Measurements from ENCODE around the gene PROX1. TPM values are rescaled to one million over a fixed set of nuclear protein-coding genes. Genes with fewer than 3 reads are reported as not detected.
A peak's percentile ranks its signal among the peaks of the same experiment; 100 is the strongest.

Gene PROX1
- total and polyA plus RNA-seq, 9 of the 15 experiments (the other 6 are each of a cell fraction or from before 2014, with no cell fraction given) = 0.14 to 0.22 TPM; not detected in 7

DNA sequence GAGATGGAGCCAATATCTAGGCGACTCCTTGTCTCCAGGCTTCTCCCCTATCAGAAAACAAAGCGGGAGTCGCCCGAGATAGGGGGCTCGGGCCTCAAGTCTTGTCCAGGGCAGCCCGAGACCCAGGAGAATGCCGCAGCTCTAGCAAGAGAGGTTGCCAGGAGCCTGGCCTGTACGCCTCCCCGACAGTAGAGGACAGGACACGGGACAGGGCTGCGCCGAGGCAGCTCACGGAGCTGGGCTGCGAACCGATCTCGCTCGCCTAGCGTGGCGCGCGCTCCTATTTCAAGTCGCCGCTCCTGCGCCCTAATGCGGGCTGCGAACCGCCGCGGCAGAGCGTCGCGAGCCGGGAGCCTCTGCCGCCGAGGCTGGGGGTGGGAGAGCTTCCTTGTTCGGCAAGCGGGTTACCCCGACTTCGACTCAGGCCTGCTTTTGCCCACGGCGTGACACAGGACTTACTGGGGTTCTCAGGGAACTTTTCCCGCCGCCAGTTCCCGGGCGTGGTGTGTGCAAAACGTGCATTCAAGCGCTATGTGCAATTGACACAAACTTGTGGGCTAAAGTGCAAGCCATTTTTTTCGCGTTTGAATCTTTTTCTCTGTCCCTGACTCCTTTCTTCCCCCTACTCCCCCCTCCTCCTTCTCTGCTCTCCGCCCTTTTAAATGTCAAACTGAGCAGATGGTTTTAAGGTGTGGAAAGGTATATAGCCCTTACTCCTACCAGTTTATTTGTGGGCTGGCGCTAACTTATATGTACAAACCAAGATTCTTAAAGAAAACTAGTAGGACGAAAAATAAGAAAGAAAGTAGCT lies 2.4 kb upstream of the PROX1 start:
- peak; percentile 31; the same call in 1 of the 3 replicates for ATAC-seq
- H3K79me2 ChIP-seq (ENCODE audit: control insufficient read depth, insufficient read depth, low read length) = no peaks in the 10 kb centered on the region
- H2AFZ ChIP-seq (ENCODE audit: low read depth, low read length) = no peak overlapping the region
- no peaks in the 10 kb centered on the region for H3K9me1 ChIP-seq (ENCODE audit: control insufficient read depth, insufficient read depth, low read length)
- H3K4me2 ChIP-seq (ENCODE audit: insufficient read depth, low read length) = no peak overlapping the region
- TF ChIP-seq POLR2AphosphoS5 (IDR thresholded peaks at IDR 0.05; ENCODE audit: control insufficient read depth, insufficient read depth, low read depth, low read length) (no peak), HIVEP1 (CRISPR knock-in tag; IDR thresholded peaks at IDR 0.05) (no peak), FOS (IDR thresholded peaks at IDR 0.05; ENCODE audit: extremely low read depth, insufficient read length) (no peak), EGR1 (conservative IDR thresholded peaks at IDR 0.05) (no peak), TCF3 (CRISPR knock-in tag; IDR thresholded peaks at IDR 0.05) (no peak), POLR2A (conservative IDR thresholded peaks at IDR 0.05) (no peak), MEF2D (tag; conservative IDR thresholded peaks at IDR 0.05; ENCODE audit: low read depth) (no peak), TSC22D4 (tag; IDR thresholded peaks at IDR 0.05) (no peak), DDX20 (tag; IDR thresholded peaks at IDR 0.05; ENCODE audit: low read depth) (no peak), ZNF324 (CRISPR knock-in tag; IDR thresholded peaks at IDR 0.05) (no peak), SPI1 (IDR thresholded peaks at IDR 0.05; ENCODE audit: borderline replicate concordance, low read depth, low read length) (no peak)
- TF ChIP-seq, protein P1, sequence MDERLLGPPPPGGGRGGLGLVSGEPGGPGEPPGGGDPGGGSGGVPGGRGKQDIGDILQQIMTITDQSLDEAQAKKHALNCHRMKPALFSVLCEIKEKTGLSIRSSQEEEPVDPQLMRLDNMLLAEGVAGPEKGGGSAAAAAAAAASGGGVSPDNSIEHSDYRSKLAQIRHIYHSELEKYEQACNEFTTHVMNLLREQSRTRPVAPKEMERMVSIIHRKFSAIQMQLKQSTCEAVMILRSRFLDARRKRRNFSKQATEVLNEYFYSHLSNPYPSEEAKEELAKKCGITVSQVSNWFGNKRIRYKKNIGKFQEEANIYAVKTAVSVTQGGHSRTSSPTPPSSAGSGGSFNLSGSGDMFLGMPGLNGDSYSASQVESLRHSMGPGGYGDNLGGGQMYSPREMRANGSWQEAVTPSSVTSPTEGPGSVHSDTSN (CRISPR knock-in tag; IDR thresholded peaks at IDR 0.05; ENCODE audit: low read depth) = no peak
- TF ChIP-seq, protein P1 (tag; conservative IDR thresholded peaks at IDR 0.05; ENCODE audit: low read depth) = no peak
- TF ChIP-seq, protein P2, sequence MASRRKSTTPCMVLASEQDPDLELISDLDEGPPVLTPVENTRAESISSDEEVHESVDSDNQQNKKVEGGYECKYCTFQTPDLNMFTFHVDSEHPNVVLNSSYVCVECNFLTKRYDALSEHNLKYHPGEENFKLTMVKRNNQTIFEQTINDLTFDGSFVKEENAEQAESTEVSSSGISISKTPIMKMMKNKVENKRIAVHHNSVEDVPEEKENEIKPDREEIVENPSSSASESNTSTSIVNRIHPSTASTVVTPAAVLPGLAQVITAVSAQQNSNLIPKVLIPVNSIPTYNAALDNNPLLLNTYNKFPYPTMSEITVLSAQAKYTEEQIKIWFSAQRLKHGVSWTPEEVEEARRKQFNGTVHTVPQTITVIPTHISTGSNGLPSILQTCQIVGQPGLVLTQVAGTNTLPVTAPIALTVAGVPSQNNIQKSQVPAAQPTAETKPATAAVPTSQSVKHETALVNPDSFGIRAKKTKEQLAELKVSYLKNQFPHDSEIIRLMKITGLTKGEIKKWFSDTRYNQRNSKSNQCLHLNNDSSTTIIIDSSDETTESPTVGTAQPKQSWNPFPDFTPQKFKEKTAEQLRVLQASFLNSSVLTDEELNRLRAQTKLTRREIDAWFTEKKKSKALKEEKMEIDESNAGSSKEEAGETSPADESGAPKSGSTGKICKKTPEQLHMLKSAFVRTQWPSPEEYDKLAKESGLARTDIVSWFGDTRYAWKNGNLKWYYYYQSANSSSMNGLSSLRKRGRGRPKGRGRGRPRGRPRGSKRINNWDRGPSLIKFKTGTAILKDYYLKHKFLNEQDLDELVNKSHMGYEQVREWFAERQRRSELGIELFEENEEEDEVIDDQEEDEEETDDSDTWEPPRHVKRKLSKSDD (conservative IDR thresholded peaks at IDR 0.05; ENCODE audit: low read length) = no peak
- in situ Hi-C loops (cut with MboI) (no loop called here), intact Hi-C loops (cut with micrococcal nuclease) (no loop called here)
- 26% methylated on average over 48 of the region's 52 CpGs for WGBS (ENCODE audit: insufficient coverage, low coverage, missing lambda C conversion rate)
- H3K4me1 ChIP-seq (replicated peaks in 1 of 2; ENCODE audit: control insufficient read depth in 2 of 2, insufficient read depth in 2 of 2, low read length in 2 of 2) = peaks cover 0 to 23% of the 10 kb centered on the region in 2 experiments; a peak in 2 of 5 replicates
- peaks cover 56 to 82% of the 10 kb centered on the region in 2 experiments for H3K27me3 ChIP-seq (ENCODE audit: control insufficient read depth in 2 of 2, insufficient read depth in 2 of 2, low read length in 2 of 2)
- H3K9me3 ChIP-seq (replicated peaks; ENCODE audit: control insufficient read depth, insufficient read depth, low read depth, low read length) = no peaks in the 10 kb centered on the region
- H3K36me3 ChIP-seq (ENCODE audit: control insufficient read depth, insufficient read depth, low read length) = no peaks in the 10 kb centered on the region
- H3K9ac ChIP-seq (ENCODE audit: insufficient read depth in 1 of 2, low read depth in 2 of 2, low read length in 2 of 2) = no peak overlapping the region
- H3K4me3 ChIP-seq = no peak overlapping the region
- DNase-seq (ENCODE audit: extremely low read depth in 1 of 4, low spot score in 3 of 4) = no peak
- BruUV-seq (replicated peaks) = no TSS peak
- ChIA-PET CTCF (ENCODE audit: low intra/inter-chr PET ratio) (no interaction called here), POLR2A (no interaction called here)
- peaks cover 8% of the 10 kb centered on the region for H4K20me1 ChIP-seq (replicated peaks; ENCODE audit: control insufficient read depth, insufficient read depth, low read length)
- FAIRE-seq = no peak
- no peak overlapping the region for H3K27ac ChIP-seq (ENCODE audit: extremely low read depth, low read depth, low read length)

All from K562 (cell line).